A673 (cell line): ENCODE results near the gene SMC6. TPM values are rescaled to one million over a fixed set of nuclear protein-coding genes. Genes with fewer than 3 reads are reported as not detected.

Experiments
- BruUV-seq: library from RNA; stranded (reverse); fragments of 400-500 nt; replicated peaks from 2 replicates; lab custom pipeline; 2021; lab: Mats Ljungman, UMichigan
- CTCF ChIA-PET: fragments of 300-600 bp; sonication (Branson Sonifier 250); formaldehyde crosslinking; loops from one replicate; lab custom pipeline; 2022; ENCODE audit warnings: antibody characterized with exemption; lab: Charles Lee
- POLR2A ChIA-PET: fragments of 300-600 bp; sonication (Branson Sonifier 250); formaldehyde crosslinking; loops from one replicate; lab custom pipeline; 2022; ENCODE audit warnings: antibody characterized with exemption; ENCODE audit not compliant: low non-redundant PET; lab: Charles Lee
- DNase-seq: peaks from one replicate; pipeline ENCODE4 v3.0.0-alpha.2; 2015; ENCODE audit warnings: low spot score
- H3K27ac ChIP-seq: fragments of 200-600 bp; sonication (generic); 2 replicates; pipeline ENCODE4 v1.5.1; 2016; ENCODE audit warnings: mixed run types, low read depth, mild to moderate bottlenecking, mixed read lengths, antibody characterized with exemption, low read length; ENCODE audit not compliant: poor library complexity, severe bottlenecking
- H3K27me3 ChIP-seq: fragments of 200-600 bp; sonication (generic); replicated peaks from 2 replicates; pipeline ENCODE4 v1.6.1; 2017; ENCODE audit warnings: mixed run types, low read depth, mild to moderate bottlenecking, mixed read lengths, antibody characterized with exemption, low read length; ENCODE audit not compliant: insufficient read depth, poor library complexity
- H3K36me3 ChIP-seq: fragments of 200-600 bp; sonication (generic); 2 replicates; pipeline ENCODE4 v1.6.1; 2016; ENCODE audit warnings: mixed run types, mild to moderate bottlenecking, mixed read lengths, antibody characterized with exemption, low read length; ENCODE audit not compliant: insufficient read depth, poor library complexity, severe bottlenecking
- H3K4me1 ChIP-seq: fragments of 200-600 bp; sonication (generic); 2 replicates; pipeline ENCODE4 v1.6.1; 2017; ENCODE audit warnings: mixed run types, mild to moderate bottlenecking, mixed read lengths, antibody characterized with exemption, low read length; ENCODE audit not compliant: insufficient read depth, poor library complexity, severe bottlenecking
- H3K4me3 ChIP-seq: fragments of 200-600 bp; sonication (generic); 2 replicates; pipeline ENCODE4 v1.5.1; 2016; ENCODE audit warnings: low read depth, mixed run types, mild to moderate bottlenecking, mixed read lengths, low read length; ENCODE audit not compliant: poor library complexity, severe bottlenecking
- H3K9me3 ChIP-seq: fragments of 200-600 bp; sonication (generic); 2 replicates; pipeline ENCODE4 v1.6.1; 2016; ENCODE audit warnings: mixed run types, low read depth, mild to moderate bottlenecking, mixed read lengths, antibody characterized with exemption, low read length; ENCODE audit not compliant: poor library complexity, severe bottlenecking
- EZH2 ChIP-seq: fragments of 200-600 bp; sonication (generic); IDR thresholded peaks from 2 replicates; pipeline ENCODE4 v1.6.1; 2017; ENCODE audit warnings: borderline replicate concordance, low read depth, mild to moderate bottlenecking, mixed read lengths, antibody characterized with exemption, low read length; ENCODE audit not compliant: poor library complexity, severe bottlenecking
- intact Hi-C: fragments of 100-400 bp; cut with micrococcal nuclease; formaldehyde crosslinking; loops from one replicate; pipeline ENCODE4 v1.10.0; 2022; ENCODE audit not compliant: unreplicated experiment
- total RNA-seq: library from RNA; stranded (reverse); gene quantifications from 2 replicates; pipeline ENCODE4 v1.2.3, GENCODE V29; 2021
- TF ChIP-seq, protein P1 (sequence below): fragments of 300-800, 200-600 bp; sonication (generic); conservative IDR thresholded peaks from 2 replicates; pipeline ENCODE4 v1.5.1; 2017; ENCODE audit warnings: low read depth, mild to moderate bottlenecking, antibody characterized with exemption, low read length, moderate library complexity, mixed read lengths

The SMC6 gene
- total RNA-seq, 1 experiment from 2014 or later, result 49.5 TPM

DNA sequence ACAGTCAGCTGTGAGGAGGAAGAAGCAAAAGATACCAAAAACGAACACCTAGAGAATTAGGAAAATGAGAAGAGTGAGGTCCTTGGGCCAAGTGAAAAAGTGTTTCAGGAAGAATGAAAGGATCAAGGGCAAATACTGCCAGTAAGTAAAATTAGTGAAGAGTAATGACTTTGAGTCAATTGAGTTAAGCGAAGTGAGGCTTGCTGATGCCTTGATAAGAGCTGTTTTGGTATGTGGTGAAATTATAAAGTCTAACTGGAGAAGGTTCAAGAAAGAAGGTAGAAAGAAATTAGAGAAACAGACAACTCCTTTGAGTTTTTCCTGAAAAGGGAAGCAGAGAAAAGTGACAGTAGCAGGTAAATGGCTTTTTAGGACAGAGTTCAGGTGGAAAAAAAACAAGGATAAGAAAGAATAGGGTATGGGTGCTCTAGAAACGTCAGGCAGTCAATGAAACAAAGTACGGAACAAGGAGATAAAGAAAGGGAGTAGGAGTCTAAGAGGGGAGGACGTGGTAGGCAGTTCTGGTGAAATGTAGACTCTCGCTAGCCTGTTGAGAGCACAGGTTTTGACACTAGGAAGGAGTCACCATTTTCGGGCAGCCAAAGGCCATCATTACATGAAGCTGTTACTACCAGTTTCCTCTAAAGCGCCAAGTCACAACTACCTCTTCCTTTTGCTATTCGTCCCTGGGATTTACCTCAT lies 42.9 kb downstream of the SMC6 start:
- intact Hi-C loops, result no loop called here
- BruUV-seq, result no TSS peak
- H3K27ac ChIP-seq, result no peak overlapping the region
- no peaks in the 10 kb centered on the region for H3K4me1 ChIP-seq
- ChIA-PET POLR2A (no interaction called here), CTCF (no interaction called here)
- TF ChIP-seq, protein P1, sequence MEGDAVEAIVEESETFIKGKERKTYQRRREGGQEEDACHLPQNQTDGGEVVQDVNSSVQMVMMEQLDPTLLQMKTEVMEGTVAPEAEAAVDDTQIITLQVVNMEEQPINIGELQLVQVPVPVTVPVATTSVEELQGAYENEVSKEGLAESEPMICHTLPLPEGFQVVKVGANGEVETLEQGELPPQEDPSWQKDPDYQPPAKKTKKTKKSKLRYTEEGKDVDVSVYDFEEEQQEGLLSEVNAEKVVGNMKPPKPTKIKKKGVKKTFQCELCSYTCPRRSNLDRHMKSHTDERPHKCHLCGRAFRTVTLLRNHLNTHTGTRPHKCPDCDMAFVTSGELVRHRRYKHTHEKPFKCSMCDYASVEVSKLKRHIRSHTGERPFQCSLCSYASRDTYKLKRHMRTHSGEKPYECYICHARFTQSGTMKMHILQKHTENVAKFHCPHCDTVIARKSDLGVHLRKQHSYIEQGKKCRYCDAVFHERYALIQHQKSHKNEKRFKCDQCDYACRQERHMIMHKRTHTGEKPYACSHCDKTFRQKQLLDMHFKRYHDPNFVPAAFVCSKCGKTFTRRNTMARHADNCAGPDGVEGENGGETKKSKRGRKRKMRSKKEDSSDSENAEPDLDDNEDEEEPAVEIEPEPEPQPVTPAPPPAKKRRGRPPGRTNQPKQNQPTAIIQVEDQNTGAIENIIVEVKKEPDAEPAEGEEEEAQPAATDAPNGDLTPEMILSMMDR, result no peak
- no peak for TF ChIP-seq EZH2
- H3K36me3 ChIP-seq, result peaks cover 66% of the 10 kb centered on the region
- H3K9me3 ChIP-seq, result no peaks in the 10 kb centered on the region
- no peak overlapping the region for H3K4me3 ChIP-seq
- H3K27me3 ChIP-seq, result no peaks in the 10 kb centered on the region
- no peak for DNase-seq

DNA sequence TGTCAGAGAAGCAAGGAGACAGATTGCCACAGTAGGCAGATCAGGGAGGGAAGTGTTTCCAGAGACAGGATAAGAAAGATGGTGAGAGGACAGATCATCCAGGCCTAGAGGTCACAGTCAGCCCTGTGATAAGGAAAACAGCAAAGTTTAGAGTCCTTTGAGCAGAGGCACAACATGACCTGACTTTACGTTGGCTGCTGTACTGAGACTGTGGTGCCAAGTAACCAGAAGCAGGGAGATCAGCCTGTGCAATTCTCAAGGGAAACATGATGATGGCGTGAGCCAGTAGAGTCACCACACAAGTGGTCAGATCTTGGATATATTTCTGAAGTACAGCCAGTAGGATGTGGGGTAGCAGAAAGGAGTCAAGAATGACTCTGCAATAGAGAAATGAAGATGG lies 43.7 kb downstream of the SMC6 start:
- Histone ChIP-seq H3K27me3 (no peaks in the 10 kb centered on the region), H3K36me3 (peaks cover 60% of the 10 kb centered on the region), H3K4me1 (no peaks in the 10 kb centered on the region), H3K9me3 (no peaks in the 10 kb centered on the region), H3K4me3 (no peak overlapping the region), H3K27ac (no peak overlapping the region)
- POLR2A ChIA-PET, result no interaction called here
- no peak for DNase-seq
- intact Hi-C loops, result no loop called here
- no peak for TF ChIP-seq EZH2
- TF ChIP-seq, protein P1, result no peak
- CTCF ChIA-PET, result no interaction called here
- BruUV-seq, result no TSS peak

DNA sequence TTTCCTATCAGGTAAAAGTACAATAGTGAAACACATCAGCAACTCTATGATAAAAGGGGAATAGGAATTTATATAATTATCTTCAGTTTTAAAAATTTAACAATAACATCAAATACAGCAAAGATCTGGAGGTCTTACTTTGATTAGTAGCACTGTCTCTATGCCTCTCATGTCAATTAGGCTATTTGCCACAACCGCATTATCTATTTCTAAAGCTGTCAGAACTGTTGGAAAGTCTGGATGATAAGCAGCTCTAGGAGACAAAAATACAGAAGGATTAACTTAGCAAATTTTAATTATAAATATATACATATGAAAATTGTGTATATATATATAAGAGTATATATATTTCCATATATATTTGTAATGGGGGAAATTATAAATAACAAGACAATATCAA lies 45.1 kb downstream of the SMC6 start:
- no peak overlapping the region for H3K4me3 ChIP-seq
- ChIA-PET CTCF (no interaction called here), POLR2A (no interaction called here)
- no peaks in the 10 kb centered on the region for H3K9me3 ChIP-seq
- no peak for DNase-seq
- H3K27me3 ChIP-seq, result no peaks in the 10 kb centered on the region
- peaks cover 55% of the 10 kb centered on the region for H3K36me3 ChIP-seq
- BruUV-seq, result no TSS peak
- TF ChIP-seq, protein P1, result no peak
- no peak for TF ChIP-seq EZH2
- intact Hi-C loops, result no loop called here
- no peaks in the 10 kb centered on the region for H3K4me1 ChIP-seq
- H3K27ac ChIP-seq, result no peak overlapping the region
